GM12892 (cell line): ENCODE data around the gene PAQR3.

ENCODE experiments used
- POLR2AphosphoS5 ChIP-seq: IDR thresholded peaks from 2 replicates; pipeline ENCODE4 v1.6.1; 2011; ENCODE audit warnings: low read depth, low read length, control low read depth
- TAF1 ChIP-seq: IDR thresholded peaks from 2 replicates; pipeline ENCODE4 v1.6.1; 2011; ENCODE audit warnings: low read depth, mild to moderate bottlenecking, control low read depth, low read length, borderline replicate concordance

DNA sequence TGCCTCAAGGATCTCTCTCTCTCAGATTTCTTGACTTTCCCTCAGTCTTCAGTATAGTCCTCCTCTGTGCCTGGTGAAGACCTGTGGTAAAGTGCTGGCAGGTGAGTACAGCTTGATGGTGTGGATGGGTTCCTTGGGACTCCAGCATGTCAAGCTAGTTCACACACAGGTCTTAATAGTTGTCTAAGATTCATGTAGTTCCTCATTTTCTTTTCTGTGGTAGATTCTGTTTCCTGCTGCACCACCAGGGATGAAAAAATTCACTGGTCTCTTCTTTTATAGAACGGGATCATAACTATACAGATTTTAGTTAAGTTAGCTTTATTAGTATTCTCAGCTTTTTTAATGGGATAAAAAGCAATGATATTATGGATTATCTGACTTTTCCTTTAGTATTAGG is 32.5 kb upstream of the PAQR3 start:
- no peak for TF ChIP-seq POLR2AphosphoS5
- TF ChIP-seq TAF1: no peak
